Measurements from ENCODE around the gene TBL3.
"Not testable (repeated sequence)": the region's sequence is repeated elsewhere in the genome, so short reads cannot be mapped to it uniquely, and the experiment has no call there.

TBL3 gene

DNA sequence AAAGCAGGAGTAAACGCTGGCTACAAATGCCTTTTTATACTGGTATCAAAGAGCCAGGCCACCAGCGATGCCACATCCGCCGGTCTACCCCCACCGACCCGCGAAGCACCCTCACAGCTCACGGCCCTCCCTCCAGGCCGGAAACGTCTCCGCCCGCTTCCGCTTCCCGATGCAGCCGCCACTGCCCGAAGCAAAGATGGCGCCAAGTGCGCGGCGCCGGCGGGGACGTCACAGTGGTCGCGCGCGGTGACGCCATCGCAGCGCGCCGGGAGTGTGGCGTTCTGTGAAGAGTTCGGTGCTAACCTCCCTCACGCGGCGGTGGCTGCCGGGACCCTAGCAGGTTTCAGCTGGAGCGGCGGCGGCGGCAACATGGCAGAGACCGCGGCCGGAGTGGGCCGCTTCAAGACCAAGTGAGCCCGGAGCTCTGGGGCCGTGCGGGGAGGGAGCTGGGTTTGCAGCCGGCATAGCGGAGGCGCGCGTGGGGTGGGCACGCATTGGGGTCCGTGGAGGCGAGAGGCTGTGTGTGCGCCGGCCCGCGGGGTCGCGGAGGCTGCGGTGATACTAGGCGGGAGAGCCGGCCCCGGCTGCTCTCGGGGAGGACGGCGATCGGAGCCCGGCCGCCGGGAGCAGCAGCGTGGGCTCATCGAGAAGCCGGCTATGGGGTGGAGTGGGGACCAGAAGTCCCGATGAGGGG lies at the start of gene TBL3:
Gene TBL3 (plus strand): TSS at position 258 of the 694 bp plus-strand sequence. CDS start 112 bp downstream, at position 370.
- peak; percentile 86 for DNase-seq

DNA sequence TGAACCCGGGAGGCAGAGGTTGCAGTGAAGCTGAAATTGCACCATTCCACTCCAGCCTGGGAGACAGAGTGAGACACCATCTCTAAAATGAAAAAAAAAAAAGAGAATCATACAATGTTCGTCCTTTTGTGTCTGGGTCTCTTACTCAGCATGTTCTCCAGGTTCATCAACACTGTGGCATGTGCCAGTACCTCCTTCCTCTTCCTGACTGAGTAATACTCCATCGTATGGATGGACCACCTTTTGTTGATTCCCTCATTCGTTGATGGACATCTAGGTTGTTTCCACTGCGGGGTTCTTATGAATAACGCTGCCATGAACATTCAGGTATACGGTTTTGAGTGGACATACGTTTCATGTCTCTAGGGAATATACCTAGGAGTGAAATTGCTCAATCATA lies 49.5 kb upstream of the TBL3 start:
- DNase-seq: no peak

DNA sequence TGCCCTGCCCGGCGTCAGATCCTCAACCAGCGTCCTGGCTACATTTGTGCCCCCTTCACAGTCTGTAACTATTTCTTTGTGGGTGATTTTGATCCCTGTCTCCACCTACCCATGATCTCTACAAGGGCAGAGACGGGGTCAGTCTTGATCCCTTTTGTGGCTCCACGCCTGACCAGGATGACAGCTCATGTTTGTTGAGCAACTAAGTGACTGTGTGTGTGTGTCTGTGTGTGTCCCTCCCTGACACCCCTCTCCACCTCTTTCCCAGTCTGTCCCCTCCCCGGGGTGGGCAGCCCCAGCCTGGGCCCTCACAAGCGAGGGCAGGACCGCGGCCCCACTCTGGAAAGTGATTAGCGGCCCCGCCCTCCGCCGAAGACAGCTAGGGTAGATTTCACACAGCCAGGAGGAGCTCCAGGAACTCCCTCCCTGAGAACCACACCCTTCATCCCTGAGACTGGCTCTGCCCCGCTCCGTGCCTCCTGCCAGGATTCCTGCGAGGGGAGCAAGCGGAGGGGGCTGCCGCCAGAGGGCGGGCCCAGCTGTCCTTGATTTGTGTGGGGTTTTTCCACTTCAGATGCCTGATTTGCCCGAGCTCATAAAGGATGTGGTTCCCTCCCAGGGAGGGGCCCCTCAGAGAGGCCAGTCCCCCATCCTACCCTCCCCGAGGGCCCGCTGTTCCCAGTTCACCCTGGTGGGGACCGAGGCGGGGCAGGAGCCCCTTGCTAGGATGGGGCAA lies 48.4 kb upstream of the TBL3 start:
- no peak for DNase-seq

DNA sequence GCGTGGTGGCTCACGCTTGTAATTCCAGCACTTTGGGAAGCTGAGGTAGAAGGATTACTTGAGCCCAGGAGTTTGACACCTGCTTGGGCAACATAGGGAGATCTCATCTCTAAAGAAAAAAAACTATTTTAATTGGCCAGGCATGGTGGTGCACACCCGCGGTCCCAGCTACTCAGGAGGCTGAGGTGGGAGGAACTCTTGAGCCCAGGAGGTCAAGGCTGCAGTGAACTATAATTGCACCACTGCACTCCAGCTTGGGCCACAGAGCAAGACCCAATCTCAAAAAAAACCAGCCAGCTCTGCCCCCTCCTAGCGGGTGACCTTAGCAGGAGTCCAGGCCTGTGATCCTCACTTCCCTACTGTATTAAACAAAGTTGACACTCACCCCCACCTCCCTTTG lies 47.8 kb upstream of the TBL3 start:
- DNase-seq: no peak

GRCh38 chr16:1926271-1926670 lies 45.6 kb upstream of the TBL3 start:
- no peak for DNase-seq

- DNase-seq: no peak
Observed at GRCh38 chr16:1929105-1929504, 42.7 kb upstream of the TBL3 start.

- peak; percentile 78 for DNase-seq
Observed at GRCh38 chr16:1929578-1930337, 42.1 kb upstream of the TBL3 start.

DNA sequence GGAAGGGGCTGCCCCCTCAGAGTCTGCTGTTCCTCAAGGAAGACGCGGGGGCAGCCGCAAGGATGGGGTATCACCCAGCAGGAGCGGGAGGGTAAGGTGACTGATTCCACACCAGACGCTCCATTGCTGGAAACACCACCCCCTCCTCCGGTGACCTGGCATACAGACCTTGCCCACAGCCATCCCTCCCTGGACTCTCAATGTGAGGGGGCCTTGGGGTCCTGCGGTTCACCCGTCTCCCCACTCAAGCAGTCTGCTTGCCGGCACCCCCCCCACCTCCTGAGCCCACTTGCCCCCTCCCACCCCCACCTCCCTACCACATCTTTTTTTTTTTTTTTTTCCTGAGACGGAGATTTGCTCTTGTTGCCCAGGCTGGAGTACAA lies 41.5 kb upstream of the TBL3 start:
- no peak for DNase-seq

DNA sequence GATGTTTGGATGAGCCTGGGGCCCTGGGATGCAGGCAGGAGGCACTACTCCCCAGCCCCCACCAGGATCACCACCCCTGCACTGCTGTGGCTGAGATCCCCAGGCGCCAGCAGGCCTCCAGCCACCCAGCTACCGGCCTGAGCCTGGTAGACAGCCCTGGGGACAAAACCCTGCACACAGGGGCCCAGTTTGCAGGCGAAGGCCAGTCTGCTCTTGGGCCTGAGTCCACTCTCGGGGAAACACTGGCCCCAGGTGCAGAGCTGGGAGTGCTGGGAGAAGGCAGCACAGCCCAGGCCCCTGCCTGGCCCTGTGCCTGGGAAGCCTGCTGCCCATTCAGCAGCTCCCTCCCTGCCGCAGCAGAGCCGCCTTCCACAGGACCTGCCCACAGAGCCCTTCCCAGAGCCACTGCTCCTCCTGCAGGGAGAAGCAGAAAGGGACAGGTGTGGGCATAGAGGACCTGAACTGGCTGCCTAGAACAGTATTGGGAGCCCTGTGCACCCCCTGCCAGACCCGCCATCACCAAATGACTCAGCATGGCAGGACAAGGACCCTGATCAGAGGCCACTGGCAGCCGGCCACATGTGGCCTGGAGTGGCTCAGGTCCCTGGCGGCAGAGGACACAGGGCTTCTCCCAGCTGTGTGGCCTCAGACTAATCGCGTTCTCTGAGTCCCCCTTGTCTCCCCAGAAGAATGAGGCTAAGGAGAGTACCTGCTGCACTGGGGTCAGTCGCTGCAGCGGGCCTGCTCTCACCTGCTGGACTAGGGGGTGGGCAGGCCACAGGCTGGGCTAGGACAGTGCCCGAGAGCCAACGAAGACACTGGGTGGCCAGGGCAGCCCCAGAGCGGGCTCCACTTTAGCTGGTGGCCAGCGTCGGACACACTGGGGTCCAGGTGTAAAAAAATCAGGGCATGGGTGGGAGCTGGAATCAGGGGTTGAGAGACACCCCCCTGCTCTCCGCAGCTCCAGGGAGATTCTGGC lies 39.5 kb upstream of the TBL3 start:
- DNase-seq: no peak

DNA sequence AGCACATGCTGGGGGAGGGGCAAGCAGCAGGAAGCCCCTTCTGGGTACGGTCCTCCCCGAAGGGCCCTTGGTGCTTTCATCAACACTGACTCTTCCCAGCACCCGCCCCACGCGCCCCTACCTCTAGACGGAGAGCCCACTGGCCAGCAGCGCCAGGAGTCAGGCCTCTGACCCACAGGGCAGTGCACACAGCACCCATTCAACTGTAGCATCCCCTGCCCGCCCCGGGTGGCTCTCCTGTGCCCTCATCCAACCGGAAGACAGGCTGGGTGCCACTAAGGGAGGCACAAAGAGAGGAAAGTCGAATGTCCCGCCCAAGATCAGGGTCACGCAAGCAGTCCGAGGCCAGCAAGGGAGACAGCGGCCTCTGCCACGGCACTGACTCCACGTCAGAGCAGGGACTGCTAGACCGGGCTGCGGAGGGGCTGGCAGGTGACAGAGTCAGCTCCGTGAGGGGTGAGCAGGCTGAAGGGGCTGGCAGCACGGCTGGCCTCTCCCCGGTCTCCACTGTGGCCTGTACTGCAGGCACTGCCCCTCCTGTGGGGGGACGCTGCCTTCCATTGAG lies 38.7 kb upstream of the TBL3 start:
- DNase-seq: no peak

DNA sequence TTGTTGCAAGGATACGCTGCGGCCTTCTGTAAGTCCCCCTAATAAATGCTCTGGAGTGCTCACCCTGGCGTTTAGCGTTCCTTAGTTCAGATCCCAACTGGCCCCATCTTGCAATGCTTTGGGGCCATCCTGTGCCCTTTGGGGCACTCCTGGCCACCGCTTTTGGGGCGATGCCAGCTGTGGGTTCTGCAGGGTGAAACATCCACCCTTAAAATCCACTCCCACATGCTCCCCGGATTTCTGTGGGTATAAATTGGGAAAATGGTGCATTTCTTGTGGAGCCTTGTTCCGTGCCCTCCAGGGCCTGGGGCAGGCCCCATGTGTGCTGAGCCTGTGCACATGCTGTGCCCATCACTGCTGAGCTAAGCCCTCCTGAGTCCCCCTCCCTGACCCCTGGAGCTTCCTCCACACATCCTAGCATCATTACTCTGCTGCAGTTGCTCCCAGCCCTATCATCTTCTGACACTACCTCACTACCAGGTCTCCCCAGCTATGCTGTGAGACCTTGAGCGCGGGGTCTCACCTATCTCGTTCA lies 34.8 kb upstream of the TBL3 start:
- no peak for DNase-seq

DNA sequence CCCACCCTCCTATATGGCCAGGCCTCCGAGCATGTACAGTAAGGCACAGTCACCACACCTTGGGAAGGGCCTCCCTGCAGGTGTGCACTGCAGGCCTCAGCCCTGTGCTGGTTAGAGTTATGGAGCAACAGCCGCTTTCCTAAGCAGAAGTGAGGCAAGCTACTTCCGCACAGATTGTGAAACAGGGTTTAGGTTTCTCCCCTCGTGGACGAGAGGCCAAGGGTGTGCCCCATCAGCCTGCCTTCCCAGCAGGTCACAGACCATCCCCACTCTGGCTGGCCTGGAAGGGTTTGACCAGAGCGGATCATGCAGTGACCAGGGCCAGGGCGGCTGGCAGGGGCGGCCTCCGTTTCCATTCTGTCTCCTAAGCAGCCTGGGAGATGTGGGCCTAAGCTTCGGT lies 33.5 kb upstream of the TBL3 start:
- DNase-seq: no peak

GRCh38 chr16:1938910-1939309 lies 32.9 kb upstream of the TBL3 start:
- DNase-seq: no peak

DNA sequence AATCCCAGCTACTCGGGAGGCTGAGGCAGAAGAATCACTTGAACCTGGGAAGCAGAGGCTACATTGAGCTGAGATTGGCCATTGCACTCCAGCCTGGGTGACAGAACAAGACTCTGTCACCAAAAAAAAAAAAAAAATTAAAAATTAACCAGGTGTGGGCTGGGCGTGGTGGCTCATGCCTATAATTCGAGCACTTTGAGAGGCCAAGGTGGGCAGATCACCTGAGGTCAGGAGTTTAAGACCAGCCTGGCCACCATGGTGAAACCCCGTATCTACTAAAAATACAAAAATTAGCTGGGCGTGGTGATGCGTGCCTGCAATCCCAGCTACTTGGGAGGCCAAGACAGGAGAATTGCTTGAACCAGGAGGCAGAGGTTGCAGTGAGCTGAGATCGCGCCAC lies 32.0 kb upstream of the TBL3 start:
- not testable (repeated sequence) for DNase-seq

- no peak for DNase-seq
Observed at GRCh38 chr16:1940273-1941161, 31.3 kb upstream of the TBL3 start.

GRCh38 chr16:1941162-1942046 lies 30.4 kb upstream of the TBL3 start:
- no peak for DNase-seq

- no peak for DNase-seq
Observed at GRCh38 chr16:1942047-1942809, 29.6 kb upstream of the TBL3 start.

DNA sequence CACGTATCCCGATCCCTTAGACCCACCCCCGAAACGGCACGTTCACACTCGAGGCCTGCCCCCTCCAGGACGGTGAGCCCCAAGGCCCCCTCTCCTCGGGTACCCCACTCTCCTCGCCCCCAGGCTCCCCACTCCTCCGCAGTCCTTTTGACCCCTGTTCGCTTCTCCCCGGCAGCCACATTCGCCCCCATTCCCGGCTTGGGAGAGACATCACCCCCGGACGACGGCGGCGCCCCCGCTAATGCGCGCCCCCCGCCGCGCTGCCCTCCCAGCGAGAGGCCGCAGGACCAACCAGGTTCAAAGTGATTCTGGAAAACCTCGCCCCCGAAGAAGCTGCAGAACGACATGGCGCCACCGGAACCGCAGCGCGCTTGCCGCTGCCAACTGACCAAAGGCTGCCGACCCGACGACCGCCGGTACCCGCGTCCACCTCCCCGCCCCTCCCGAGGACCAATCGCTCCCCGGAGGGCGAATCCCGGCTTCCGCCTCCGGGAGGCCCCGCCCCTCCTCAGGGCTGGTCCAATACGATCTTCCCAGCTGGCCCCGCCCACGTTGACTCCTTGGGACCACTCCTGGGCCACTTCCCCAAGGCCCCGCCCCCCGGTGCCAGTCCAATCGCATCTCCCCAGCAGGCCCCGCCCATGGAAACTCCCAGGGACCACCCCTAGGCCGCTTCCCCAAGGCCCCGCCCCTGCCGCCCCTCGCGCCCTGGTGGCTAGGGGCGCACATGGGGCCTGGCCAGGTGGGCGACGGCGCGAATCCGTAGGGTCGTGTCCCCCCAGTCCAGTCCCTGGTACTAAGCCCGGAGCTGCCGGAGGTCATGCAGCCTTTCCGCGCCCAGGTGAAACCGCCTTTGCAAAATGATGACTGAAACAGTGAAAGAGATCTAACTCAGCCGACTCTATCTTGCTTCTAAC lies 28.8 kb upstream of the TBL3 start, which contains the start of gene MSRB1:
Gene MSRB1 (minus strand): TSS at position 390 of the 917 bp plus-strand sequence. CDS start 43 bp downstream, at position 347.
- peak; percentile 97 for DNase-seq
